ENCODE results near the gene ORAI2.
"Not testable (repeated sequence)": the region's sequence is repeated elsewhere in the genome, so short reads cannot be mapped to it uniquely, and the experiment has no call there.

DNA sequence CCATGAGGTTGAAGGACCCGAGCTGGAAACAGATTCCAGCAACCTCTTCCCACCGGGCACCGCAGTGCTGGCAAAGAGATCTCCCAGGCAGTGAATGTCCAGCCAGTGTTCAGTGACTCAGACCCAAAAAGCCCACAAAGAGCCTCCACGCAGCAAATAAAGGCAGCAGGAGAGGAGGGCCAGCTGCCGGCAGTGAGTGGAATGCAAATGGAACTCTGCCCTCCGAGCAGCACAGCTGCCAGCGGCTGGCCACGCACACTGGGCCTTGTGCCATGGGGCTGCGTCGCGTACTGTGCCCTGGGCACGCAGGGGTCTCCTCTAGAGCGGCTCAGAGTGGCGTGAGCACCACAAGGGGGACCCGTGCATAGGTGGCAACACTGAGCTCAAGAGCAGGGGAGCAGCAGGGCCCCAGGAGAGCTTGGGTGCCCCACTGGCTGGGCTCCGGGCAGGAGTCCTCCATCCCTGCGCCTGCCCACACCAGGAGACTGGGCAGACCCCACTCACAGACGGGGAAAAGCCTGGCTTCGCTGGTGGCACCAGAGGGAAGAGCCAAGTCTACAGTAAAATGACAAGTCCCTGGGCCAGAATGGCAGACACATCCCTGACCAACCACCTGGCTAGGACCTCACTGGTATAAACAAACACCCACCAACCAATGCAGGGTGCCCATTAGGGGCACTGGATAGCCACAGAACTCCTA, 41.5 kb downstream of the ORAI2 start:
- TF ChIP-seq, protein P1, sequence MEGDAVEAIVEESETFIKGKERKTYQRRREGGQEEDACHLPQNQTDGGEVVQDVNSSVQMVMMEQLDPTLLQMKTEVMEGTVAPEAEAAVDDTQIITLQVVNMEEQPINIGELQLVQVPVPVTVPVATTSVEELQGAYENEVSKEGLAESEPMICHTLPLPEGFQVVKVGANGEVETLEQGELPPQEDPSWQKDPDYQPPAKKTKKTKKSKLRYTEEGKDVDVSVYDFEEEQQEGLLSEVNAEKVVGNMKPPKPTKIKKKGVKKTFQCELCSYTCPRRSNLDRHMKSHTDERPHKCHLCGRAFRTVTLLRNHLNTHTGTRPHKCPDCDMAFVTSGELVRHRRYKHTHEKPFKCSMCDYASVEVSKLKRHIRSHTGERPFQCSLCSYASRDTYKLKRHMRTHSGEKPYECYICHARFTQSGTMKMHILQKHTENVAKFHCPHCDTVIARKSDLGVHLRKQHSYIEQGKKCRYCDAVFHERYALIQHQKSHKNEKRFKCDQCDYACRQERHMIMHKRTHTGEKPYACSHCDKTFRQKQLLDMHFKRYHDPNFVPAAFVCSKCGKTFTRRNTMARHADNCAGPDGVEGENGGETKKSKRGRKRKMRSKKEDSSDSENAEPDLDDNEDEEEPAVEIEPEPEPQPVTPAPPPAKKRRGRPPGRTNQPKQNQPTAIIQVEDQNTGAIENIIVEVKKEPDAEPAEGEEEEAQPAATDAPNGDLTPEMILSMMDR (IDR thresholded peaks at IDR 0.05; ENCODE audit: insufficient read depth, low read length): not testable (repeated sequence)
- TF ChIP-seq GABPA, POLR2AphosphoS5 (IDR thresholded peaks at IDR 0.05; ENCODE audit: low read depth): not testable (repeated sequence)
